GM12892 (cell line): ENCODE measurements around the gene APOL2.

ENCODE experiments used
- POLR2A ChIP-seq: IDR thresholded peaks from 2 replicates; pipeline ENCODE4 v1.6.1; 2011; ENCODE audit warnings: low read depth, low read length, control low read depth
- POLR2AphosphoS5 ChIP-seq: IDR thresholded peaks from 2 replicates; pipeline ENCODE4 v1.6.1; 2011; ENCODE audit warnings: low read depth, low read length, control low read depth
- TAF1 ChIP-seq: IDR thresholded peaks from 2 replicates; pipeline ENCODE4 v1.6.1; 2011; ENCODE audit warnings: low read depth, mild to moderate bottlenecking, control low read depth, low read length, borderline replicate concordance

GRCh38 chr22:36234213-36234612 is 5.1 kb downstream of the APOL2 start:
- TF ChIP-seq POLR2A, result no peak
- no peak for TF ChIP-seq POLR2AphosphoS5
- TF ChIP-seq TAF1, result no peak
